Measurements from ENCODE around the gene CEP85.

The CEP85 gene

DNA sequence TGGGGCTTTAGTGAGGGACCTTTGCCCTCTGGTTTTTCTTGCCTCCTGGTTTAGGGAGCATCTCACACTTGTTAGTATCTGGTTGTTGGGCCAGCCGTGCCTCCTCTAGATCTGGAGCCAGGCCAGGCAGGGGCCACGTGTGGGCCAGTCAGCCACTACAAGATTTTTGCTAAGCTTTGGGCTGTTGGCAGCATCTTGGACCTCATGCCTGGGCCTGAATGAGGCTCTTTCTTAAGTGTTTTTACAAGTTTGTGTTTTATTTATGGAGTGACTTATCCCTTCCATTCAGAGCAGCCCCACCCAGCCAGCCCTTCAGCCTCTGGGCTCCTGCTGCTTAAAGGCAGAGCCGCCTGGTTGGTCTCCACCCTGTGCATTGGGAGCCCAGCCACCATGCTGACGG is 44.3 kb downstream of the CEP85 start:
- no peak for DNase-seq (ENCODE audit: low read depth)

- peak; percentile 54 for DNase-seq (ENCODE audit: low read depth)
These were observed 44.9 kb downstream of the CEP85 start for GRCh38 chr1:26278724-26279455.

- DNase-seq (ENCODE audit: low read depth): peak; percentile 79
These were observed 45.7 kb downstream of the CEP85 start, which contains the start of gene SH3BGRL3 for GRCh38 chr1:26279456-26280332. Gene SH3BGRL3, plus strand, starts transcription at chr1:26280086. Its CDS starts 70 bp downstream, at chr1:26280156.

DNA sequence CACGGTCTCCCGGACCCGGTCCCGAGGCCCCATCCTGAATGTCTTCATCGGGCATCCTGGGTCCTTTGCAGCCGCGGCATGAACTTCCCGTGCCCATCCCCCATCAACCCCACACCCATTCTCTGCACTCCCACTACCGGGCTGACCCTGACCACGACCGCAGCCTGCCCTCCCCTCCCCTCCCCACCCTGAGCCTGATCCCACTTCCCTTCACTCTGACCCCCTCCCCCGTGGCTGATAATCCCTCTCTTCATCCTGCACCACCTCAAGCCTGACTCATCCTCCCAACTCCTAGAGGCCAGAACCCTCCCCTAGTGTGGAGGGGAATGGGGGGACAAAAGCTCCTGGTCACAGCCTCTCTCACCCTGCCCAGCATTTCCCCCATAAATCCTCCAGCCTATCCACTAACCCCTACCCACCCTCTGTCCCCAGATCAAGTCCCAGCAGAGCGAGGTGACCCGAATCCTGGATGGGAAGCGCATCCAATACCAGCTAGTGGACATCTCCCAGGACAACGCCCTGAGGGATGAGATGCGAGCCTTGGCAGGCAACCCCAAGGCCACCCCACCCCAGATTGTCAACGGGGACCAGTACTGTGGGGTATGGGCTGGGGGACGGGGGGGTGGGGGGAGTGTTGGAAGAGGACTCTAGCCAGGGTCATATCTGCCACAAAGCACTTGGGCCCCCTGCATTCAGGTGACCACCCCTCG is 46.5 kb downstream of the CEP85 start:
- peak; percentile 88 for DNase-seq (ENCODE audit: low read depth)

DNA sequence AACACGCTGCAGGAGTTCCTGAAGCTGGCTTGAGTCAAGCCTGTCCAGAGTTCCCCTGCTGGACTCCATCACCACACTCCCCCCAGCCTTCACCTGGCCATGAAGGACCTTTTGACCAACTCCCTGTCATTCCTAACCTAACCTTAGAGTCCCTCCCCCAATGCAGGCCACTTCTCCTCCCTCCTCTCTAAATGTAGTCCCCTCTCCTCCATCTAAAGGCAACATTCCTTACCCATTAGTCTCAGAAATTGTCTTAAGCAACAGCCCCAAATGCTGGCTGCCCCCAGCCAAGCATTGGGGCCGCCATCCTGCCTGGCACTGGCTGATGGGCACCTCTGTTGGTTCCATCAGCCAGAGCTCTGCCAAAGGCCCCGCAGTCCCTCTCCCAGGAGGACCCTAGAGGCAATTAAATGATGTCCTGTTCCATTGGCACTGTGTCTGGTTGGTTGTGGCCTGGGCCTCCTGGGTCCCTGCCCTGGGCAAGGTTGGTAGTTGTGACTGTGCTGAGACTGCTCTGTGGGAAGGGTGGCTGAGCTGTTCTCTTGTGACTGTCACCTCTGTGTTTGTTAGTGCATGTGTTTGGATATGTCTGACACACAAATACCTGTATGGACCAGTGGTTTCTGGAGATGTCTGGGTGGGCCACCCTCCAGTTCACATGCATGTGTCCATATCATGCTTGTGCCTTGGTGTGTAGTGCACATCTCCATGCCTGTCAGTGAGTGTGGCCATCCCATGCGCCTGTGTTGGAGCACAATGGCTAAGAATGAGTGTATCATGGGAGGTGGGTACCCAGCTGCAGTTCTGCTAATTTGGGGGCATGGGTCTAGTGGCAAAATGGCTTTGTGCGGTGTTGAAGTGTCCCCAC is 47.3 kb downstream of the CEP85 start:
- DNase-seq (ENCODE audit: low read depth): no peak

DNA sequence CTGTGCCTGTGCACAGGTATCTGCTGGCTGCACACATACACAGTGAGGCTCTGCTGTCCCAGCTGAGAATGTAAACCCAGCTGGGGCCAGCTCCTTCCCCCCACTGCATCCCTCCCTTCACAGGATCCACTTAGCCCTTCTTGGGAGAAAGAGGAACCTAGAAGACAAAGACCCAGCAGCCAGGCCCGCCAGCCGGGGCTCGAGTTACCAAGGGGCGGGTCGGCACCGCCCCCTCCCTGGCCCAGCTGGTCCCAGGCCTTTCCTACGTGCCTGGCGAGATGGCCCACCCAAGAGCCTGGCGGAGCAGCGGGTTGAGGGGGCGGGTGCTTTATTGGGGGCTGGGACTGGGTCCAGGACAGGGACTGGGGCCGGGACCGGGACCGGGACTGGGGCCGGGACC is 48.0 kb downstream of the CEP85 start:
- no peak for DNase-seq (ENCODE audit: low read depth)

- no peak for DNase-seq (ENCODE audit: low read depth)
These were observed 48.5 kb downstream of the CEP85 start for GRCh38 chr1:26282401-26282918.

GRCh38 chr1:26283279-26283853 is 49.4 kb downstream of the CEP85 start:
- peak; percentile 32 for DNase-seq (ENCODE audit: low read depth)

GRCh38 chr1:26283871-26284596 is 50.0 kb downstream of the CEP85 start:
- DNase-seq (ENCODE audit: low read depth): no peak

- peak; percentile 85 for DNase-seq (ENCODE audit: low read depth)
These were observed 50.8 kb downstream of the CEP85 start for GRCh38 chr1:26284597-26285347.

- no peak for DNase-seq (ENCODE audit: low read depth)
These were observed 51.5 kb downstream of the CEP85 start for GRCh38 chr1:26285366-26286063.

GRCh38 chr1:26286064-26286416 is 52.0 kb downstream of the CEP85 start:
- no peak for DNase-seq (ENCODE audit: low read depth)

DNA sequence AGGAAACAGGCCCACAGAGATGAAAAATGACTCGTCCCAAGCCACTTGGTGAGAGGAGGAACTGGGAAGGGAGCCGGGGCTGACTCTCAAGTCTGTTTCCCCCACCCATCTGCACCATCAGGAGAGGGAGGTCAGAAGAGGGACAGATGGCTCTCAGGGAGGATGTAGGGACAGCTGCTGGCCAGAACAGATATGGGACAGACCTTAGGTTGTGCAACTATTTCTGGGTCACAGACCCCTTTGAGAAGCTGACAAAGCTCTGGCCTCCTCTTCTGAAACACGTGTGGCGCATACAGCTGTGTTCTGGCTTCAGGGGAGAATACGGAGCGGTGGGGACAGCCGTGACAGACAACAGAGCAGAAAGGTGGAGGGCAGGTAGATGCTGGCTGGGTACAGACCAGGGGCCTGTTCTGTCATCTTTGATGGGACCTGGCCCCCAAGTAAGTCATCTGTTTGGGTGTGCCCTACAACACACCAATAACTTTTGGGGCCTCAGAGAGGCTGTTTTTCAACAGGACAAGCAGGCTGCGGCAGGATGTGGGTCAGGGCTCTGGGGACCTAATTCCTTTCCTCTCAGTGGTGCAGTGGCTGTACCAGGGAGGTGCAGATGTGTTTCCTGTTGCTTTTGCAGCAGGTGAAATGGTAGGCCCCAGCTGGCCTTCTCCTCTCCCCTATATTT is 53.2 kb downstream of the CEP85 start:
- no peak for DNase-seq (ENCODE audit: low read depth)

- DNase-seq (ENCODE audit: low read depth): no peak
These were observed 53.8 kb downstream of the CEP85 start for GRCh38 chr1:26287811-26288210.

DNA sequence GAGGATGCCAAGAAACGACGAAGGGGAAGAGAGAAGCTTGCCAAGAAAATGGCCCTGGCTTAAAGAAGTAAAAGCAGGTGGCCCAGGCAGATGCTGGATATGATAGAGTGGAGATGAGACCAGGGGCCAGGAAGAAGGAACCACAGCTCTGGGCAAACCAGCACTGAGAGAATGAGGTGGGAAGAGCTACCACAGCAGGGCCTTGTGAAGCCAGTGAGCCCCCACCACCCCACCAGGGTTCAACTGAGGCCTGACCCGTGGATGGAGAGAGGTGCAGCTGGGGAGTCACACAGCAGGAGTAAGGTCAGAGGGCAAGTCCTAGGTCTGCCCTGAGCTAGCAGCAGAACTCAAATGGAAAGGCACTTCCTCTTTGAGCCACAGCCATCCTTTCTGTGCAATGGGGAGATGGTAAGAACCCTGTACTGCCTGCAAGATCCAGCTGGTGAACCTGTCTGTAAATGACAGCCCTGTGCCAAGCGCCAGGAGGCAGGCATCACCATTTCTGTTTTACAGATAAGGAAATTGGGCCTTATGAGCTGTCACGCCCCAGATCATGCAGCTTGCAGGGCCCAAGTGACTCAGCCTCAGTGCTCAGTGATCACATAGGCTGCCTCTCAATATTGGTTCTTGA is 54.4 kb downstream of the CEP85 start:
- DNase-seq (ENCODE audit: low read depth): no peak

GRCh38 chr1:26289158-26290059 is 55.4 kb downstream of the CEP85 start:
- DNase-seq (ENCODE audit: low read depth): no peak
